ENCODE measurements around the gene SNTA1.
"Not testable (repeated sequence)": the region's sequence is repeated elsewhere in the genome, so short reads cannot be mapped to it uniquely, and the experiment has no call there.

SNTA1 gene

DNA sequence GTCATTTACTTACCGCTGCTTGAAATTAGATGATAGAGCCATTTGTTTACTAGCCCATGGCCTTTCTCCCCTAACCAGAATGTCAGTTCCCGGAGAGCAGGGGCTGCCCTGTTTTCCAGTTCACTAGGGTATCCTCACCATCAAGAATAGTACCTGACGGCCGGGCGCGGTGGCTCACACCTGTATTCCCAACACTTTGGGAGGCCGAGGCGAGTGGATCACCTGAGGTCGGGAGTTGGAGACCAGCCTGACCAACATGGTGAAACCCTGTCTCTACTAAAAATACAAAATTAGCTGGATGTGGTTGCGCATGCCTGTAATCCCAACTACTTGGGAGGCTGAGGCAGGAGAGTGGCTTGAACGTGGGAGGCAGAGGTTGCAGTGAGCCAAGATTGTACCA, 19.7 kb downstream of the SNTA1 start:
- not testable (repeated sequence) for DNase-seq

DNA sequence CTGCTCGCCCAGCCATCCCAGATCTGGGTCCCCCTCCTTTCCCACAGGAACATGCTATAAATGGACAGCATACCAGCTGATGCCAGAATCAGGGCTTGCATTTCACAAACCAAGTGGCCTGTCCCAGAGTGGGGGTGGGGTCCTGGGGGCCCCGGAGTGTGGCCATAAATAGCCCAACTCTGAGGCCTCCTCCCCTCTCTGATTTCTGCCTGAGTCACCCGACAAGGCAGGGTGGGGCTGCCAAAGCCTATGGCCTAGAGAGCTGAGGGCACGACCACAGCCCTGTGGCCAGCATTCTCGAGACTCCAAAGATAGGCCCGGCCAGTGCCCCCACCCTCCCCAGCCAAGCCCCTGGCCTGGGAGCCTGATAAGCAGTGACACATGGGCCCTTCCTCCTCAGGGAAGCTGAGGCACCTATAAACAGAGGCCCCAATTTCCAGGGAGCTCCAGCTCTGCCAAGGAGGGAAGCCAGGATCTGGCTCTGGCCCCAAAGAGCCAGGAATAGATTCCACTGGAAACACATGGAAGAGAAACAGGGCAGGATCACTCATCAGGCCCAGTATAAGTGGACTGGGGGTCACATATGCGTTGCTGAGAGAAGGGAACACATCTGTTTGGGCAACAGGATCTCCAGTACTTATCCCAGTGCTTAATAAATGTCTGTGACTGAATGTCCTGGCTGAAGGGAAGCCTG, 20.3 kb downstream of the SNTA1 start:
- DNase-seq, result no peak

DNA sequence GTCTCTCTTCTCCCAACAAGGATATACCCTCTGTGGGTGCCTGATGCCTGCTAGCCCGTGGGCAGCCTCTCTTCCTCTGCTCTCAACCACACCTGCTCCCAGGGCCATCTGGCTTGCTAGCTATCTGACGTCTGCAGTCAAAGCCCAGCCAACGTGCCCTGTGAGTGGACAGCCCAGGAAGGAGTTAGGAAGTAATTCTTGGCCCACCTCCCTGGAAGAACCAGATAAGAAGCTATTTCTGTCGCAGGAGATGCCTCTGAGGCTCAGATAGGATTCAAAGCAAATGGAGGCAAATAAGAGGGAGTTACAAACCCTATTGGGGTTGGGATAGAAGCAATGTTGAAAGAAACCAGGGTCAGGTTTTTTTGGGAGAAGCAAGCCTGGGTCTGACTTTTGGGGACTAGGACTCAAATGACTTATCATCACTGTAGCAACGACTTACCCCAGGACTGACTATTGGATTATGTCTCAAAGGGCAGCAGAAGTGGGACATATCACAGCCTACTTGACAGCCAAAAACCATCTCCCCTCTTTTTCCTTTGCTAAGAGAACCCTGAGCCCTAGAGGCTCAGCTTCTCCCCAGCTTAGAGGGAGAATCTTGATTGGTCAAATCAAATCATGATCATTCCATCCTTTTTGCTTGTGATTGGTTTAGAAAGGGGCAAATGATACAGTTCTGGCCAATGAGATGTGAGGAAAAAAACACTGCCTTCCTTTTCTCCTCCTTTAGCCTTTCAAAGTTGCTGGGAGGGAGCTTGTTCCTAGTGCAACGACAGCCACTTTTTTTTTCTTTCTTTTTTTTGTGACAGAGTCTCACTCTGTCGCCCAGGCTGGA, 24.2 kb downstream of the SNTA1 start:
- DNase-seq, result no peak

DNA sequence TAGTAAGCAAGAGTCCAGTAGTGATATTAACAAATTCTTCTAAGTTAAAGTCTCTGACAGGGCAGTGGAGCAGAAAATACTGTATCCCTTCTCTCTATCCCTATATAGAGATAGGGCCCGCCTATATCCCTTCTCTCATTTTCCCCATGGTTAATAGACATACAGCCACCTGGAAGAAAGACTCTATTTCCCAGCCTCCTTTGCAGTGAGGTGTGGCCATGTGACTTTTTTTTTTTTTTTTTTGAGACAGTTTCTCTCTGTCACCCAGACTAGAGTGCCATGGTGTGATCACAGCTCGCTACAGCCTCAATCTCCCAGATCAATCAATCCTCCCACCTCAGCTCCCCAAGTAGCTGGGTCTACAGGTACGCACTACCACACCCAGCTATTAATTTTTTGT, 25.5 kb downstream of the SNTA1 start:
- DNase-seq, result no peak

DNA sequence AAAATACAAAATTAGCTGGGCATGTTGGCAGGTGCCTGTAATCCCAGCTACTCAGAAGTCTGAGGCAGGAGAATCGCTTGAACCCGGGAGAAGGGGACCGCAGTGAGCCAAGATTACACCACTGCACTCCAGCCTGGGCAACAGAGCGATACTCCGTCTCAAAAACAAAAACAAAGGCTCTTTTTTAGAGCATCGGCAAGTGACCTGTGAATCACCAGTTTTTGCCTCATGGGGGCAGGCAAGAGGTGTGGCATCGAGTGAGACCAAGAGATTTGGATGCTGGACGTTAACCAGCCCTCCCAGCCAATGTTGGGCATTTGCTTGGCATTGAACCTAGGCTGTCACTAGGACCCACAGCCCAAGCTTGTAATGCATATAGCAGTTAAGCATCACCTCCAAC, 27.6 kb downstream of the SNTA1 start:
- no peak for DNase-seq

DNA sequence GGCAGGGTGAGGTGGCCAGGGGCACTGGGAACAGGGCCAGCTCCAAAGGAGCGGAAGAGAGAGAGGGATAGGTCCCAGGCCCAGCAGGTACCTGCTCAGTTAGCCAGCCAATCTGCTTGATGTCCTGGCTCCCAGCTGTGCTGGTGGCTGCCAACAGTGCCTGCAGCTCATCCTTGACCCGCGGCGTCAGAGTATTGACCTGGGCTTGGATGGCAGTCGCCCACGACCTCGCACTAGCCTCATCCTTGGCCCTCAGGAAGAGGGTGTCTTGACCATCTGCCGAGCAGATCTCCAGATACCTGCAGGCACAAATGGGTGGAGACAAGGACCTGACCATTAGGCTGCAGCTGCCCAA, 31.1 kb downstream of the SNTA1 start:
- DNase-seq, result no peak

DNA sequence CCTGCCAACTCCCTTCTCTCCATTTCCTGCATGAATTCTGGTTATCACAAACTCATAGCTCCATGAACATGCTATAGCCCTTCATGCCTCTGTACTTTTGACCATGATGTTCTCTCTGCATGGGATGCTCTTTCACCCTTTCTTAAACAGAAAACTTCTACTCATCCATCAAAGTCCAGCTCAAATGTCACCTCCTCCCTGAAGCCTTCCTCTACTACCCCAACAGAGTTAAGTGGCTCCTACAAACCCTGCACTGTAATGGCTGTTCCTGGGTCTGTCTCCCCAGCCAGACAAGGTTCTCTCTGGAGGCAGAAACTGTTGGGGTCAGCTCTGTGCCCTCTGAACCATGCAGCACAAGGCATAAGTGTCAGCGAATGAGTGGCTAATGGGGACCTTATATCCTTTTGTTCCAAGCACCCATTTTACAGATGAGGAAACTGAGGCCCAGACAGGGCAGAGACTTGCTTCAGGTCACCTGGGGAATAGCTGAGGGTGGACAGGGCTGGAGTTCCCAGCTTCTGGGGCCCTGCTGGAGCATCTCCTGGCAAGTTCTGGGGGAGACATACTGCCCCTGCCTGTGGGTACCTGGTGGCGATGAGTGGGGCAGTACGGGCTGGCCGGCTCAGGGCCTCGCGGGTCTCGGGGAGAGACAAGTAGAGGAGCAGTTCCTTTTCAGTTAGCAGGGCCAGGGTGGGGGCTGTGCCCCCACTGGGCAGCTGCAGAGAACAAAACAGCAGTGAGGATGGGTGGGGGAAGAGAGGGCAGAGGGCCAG, 31.7 kb downstream of the SNTA1 start:
- no peak for DNase-seq

DNA sequence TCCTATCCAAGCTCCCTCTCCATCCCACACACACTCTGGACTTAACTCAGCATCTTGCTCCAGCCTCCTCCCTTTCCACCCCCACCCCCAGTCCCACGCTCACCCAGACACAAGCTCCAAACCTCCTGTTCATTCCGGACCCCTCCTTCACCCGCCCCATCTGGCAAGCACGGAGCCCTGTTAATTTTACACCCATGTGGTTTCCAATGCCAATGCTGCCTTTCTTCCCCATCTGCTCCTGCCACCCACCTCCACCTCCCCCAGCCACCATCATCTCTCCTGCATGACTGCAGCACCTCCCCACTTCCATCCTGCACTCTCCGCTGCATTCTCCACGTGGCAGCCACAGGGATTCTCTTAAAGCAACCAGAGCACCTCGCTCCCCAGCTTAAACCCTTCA, 32.3 kb downstream of the SNTA1 start:
- DNase-seq, result no peak

DNA sequence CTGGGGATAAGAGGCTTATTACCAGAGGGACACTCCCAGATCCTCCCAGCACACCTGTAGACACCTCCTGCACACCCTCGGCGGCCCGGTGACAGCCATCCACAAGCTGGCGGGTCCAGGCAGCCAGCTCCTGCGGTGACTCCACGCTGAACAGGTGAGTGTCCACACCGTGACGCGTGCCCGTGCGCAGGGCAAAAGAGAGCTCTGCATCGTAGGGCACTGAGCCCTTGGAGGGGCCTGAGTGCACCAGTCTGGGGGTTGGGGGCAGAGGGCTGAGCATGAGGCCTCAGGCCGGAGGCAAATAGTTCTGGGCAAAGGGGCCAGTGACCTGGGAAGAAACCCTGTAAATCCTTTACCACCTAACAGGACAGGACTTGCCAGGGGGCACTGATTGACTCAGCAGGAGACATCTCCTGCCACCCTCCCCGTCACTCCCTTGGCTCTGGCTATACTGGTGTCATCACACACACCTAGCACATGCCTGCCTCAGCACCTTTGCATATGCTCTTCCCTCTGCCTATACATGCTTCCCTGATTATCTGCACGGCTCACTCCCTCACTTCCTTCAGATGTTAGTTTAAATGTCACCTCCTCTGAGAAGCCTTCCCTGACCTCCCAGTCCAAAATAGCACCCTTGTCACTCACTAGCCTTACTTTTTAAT, 33.4 kb downstream of the SNTA1 start:
- no peak for DNase-seq

DNA sequence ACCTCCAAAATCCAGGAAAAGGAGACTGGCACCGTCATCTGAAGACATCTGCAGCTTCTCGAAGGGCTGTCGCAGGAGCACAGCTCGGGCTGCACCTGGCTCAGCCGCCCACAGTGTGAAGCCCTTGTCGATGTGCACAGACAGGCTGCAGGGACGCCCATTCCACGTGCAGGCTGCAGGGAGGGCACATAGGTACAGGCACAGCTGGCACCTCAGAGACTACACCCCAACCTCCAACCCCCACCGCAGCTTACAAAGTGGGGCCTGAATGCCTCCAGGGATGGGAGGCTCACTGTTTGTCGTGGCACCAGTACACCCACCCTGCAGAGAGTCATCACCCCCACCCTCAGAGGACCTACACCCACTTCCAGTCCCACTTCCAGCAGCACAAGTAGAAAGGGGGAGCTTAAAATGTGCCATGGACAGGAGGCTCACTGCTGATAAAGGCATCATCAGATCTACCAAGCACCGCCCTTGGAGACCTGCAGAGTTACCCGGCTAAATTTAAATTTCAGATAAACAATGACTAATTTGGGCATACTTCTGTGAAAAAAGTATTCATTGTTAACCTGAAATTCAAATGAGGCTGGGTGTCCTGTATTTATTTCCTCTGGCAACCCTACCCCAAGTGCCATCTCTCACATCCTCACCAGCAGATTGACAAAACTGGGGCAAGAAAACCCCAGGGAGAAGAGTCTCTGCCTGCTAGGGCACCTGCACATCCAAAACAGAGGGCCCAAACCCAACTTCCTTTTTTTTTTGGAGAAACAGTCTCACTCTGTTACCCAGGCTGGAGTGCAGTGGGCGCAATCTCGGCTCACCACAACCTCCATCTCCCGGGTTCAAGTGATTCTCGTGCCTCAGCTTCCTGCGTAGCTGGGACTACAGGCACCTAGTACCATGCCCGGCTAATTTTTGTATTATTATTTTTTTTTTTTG, 34.6 kb downstream of the SNTA1 start:
- DNase-seq, result no peak

DNA sequence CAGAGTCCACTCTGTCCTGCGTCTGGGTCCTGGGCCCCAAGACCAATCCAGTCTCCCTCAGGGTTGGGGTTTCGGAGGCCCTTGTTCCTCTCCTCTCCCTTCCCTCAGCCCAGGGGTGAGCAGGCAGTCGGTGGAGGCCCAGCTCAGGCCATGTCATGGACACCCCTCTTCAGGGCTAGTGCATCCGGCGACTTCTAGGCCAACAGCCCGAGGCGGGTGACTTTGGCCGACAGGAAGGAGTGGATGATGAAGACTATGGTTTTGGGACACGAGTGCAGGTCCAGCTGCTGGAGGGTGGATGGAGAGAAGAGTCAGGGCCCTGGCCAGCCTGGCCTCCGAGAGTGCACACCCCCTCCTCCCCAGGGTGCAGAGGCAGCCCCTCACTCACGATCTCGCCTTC, 35.2 kb downstream of the SNTA1 start:
- no peak for DNase-seq

DNA sequence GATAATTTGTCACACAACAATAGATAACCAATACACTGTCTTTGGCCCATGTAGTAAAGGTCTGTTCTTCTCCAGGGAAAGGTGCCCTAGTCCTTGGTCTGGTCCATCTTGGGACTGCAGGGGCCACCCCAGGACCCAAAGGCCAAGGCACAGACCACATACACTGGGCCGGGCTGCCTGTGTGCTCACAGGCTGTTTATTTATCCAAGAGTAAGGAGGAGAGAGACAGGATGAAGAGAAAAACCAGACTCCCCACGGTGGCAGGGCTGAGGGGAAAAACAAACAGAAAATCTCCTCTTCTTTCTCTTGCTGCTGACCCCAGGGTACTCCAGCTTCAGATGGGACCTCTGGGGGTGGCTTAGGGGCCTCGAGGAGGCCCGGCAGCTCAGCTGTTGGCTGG, 35.8 kb downstream of the SNTA1 start:
- DNase-seq, result no peak

DNA sequence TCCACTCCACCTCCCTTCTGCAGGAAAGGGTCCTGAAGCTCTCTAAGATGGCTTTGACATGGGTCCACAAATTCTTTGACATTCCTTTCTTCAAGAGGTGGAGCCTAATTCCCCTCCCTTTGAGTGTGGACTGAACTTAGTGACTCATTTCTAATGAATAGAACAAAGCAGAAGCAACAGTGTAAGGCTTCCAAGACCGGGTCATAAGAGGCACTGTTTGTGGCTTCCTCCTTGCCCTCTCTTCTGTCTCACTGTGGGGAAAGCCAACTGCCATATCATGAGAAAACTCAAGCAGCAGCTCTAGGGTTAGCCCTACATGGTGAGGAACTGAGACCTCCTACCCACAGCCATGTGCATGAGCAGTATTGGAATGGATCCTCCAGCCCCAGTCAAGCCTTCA, 36.3 kb downstream of the SNTA1 start:
- DNase-seq, result no peak

DNA sequence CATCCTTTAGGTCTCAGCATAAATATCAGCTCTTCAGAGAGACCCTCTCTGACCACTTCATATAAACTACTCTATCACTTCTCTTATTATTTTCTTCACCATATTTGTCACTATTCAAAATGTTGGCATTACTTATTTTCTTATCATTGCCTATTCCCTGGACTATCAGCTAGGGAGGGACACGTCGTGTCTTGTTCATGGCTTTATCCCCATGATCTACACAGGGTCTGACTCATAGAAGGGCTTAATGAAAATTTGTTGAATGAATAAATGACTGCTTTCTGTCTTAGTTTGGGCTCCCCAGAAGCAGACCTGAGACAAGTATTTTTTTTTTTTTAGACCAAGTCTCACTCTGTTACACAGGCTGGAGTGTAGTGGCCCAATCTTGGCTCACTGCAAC, 39.3 kb downstream of the SNTA1 start:
- DNase-seq, result no peak

DNA sequence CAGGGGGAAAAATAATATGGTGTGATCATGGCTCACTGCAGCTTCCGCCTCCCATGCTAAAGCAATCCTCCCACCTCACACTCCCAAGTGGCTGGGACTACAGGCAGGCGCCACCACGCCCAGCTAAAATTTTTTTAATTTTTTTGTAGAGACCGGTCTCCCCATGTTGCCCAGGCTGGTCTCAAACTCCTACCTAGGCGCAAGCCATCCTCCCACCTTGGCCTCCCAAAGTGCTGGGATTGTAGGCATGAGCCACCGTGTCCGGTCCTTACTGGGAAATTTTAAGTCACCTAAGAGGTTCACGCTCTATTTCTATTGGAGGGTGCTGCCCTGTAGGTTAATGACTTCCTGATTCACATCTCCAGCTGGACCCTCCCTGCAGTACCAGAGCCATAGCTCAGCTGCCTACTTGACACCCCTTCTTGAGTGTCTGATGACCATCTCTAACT, 41.6 kb downstream of the SNTA1 start:
- no peak for DNase-seq

DNA sequence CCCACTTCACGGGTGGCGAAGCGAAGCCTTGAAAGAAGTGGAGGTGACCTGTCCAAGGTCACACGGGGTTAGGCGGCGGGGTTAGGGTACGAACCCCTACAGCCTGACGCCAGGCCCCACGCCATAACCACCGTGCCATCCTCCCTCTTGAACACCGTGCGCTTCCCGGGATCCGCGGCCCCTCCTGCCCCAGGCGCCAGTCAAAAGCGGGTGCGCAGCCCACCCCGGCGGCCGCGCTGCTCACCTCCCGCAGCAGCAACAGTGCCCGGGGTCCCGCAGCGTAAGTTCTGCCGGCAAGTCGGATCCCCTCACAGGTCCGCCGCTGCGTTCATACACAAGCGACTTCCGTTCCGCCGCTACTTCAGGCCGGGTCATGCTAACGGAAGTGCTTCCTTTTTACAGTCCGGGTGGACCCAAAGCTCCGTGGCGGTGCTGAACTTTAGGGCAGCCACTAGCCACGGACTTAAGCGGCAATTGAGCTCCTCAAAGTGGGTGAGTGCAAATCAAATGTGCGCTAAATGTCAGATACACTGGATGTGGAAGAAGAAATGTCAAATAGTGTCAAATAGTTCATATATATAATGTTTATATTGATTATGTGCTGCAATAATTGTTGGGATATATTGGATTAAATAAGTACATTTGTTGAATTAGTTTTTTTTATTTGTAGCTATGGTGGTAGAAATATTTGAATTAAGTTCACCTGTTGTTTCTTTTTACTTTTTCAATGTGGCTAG, 42.2 kb downstream of the SNTA1 start, which contains the start of gene CDK5RAP1:
TSS of gene CDK5RAP1 (minus strand) at position 336 of the 737 bp plus-strand sequence. CDS start 4,455 bp downstream, outside the sequence.
- DNase-seq, result peak; percentile 81 to 84

DNA sequence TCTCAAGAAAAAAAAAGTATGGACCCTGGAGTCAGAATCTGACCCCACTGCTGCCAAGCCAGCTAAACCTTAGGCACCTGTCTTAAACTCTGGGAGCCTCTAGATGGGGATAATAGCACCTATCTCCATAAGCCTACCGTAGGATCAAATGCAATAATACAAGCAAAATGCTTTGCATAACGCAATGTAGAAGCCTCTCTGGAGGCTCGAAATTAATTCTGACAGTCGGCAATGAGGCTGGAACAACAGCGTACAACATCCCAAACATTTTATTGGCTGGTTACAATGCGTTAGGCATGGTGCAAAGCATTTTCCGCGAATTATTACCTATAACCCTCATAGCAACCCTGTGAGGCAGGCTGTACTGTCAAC, 42.8 kb downstream of the SNTA1 start:
- no peak for DNase-seq

DNA sequence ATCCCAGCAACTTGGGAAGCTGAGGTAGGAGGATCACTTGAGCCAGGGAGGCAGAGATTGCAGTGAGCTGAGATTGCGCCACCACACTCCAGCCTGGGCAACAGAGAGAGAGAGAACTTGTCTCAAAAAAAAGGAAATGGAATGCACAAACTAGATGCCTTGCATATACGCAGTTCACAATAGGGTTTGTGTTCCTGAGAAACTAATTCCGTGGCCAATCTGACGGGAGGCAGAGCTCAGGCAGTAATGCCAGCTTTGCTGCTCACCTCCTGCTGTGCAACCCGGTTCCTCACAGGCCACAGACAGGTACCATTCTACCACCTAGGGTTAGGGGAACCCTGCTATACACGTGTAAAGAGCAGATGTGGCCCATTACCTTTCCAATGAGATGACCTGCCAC, 43.6 kb downstream of the SNTA1 start:
- no peak for DNase-seq

DNA sequence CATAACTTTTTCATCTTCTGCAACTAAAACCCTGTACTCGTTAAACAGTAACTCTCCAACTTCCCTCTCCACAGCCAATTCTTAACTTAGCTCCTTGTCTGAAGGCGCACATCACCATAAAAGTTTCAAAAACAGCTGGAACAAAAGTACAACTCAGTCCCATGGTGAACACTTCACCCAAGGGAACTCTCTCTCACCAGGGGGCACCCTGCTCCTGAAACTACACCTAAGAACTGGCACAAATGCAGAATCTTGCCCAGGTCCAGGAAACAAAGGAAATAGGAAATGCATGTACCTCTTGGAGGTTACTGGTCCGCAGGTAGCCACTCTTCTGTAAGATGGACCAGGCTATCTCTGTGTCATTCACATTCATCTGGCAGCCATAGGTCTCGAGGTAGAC, 48.8 kb downstream of the SNTA1 start:
- DNase-seq, result no peak

DNA sequence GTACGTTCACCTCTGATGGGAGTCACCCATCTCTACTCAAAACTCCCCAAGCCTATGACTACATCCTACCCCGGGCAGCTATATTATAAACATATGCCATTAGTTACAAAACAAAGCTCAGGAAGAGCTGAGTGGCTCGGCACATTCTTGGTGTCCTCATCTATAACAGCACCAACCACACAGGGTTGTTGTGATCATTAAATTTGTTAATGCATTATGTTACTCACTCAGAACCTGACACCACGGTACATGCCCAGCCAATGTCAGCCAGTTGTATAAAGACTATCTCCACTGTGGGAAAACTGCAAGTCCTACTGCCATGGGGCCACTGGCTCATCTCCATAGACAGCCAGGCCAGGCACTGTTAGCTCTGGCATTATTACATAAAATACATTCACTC, 50.0 kb downstream of the SNTA1 start:
- DNase-seq, result no peak

DNA sequence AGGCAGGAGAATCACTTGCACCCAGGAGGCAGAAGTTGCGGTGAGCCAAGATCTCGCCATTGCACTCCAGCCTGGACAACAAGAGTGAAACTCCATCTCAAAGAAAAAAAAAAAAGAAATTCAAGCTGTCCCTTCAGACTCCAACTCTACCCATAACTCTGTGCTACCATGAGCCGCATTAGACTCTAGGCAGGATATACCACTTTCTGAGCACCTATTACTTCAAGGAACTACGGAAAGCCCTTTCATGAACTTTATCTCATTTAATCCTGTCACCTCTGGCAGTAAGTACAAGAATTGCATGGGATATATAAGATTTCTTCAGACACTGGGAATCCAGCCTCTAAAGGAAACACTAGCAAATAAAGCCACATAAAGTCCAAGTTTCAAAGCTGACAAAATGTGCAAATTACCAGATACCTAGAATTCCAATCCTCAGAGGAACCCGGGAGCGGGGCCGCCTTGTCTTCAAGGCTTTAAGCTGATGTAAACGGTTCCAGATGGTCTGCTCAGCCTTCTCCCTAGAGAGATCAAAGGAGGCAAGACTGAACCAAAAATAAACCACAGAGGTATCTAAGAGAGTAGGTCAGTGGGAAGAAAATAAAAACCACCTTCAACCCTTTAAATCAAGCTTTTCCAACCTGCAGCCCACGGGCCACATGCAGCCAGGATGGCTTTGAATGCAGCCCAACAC, 51.7 kb downstream of the SNTA1 start:
- no peak for DNase-seq
